Measurements from ENCODE around the gene STPG3. TPM values are rescaled to one million over a fixed set of nuclear protein-coding genes. Genes with fewer than 3 reads are reported as not detected.

Gene STPG3
- polyA plus RNA-seq, 1 donor (not counting 4 experiments of a cell fraction or from before 2014, with no cell fraction given), result not detected

GRCh38 chr9:137302449-137303150 lies 51.5 kb downstream of the STPG3 start:
- Histone ChIP-seq H3K9me3 (ENCODE audit: control insufficient read depth, low read depth, low read length) (no peaks in the 10 kb centered on the region), H3K4me2 (ENCODE audit: control insufficient read depth, extremely low read depth, insufficient read depth, low read depth, low read length) (peak overlapping the region; percentile 89)

More at GRCh38 chr9:137302449-137303150, 51.5 kb downstream of the STPG3 start:
- Histone ChIP-seq H3K27me3 (ENCODE audit: control insufficient read depth, extremely low read depth, insufficient read depth, low read length) (peaks cover 16% of the 10 kb centered on the region), H3K4me1 (ENCODE audit: control insufficient read depth, extremely low read depth, insufficient read depth, low read length) (peaks cover 23% of the 10 kb centered on the region), H3K9ac (ENCODE audit: control insufficient read depth, extremely low read depth, insufficient read depth, low read length) (peak overlapping the region; percentile 83), H3K4me3 (ENCODE audit: control insufficient read depth in 2 of 3, extremely low read depth in 1 of 3, insufficient read depth in 2 of 3, low read depth in 1 of 3, low read length in 3 of 3) (peak overlapping the region; percentile 35 to 48 (median 43)), H3K79me2 (ENCODE audit: control insufficient read depth, insufficient read depth, low read length) (no peaks in the 10 kb centered on the region), H4K20me1 (ENCODE audit: control insufficient read depth, extremely low read depth, insufficient read depth, low read length) (no peaks in the 10 kb centered on the region), H3K27ac (ENCODE audit: control insufficient read depth, insufficient read depth, low read length) (peak overlapping the region; percentile 56), H3K36me3 (ENCODE audit: control insufficient read depth in 2 of 2, extremely low read depth in 1 of 2, insufficient read depth in 2 of 2, low read length in 2 of 2) (no peaks in the 10 kb centered on the region), H2AFZ (ENCODE audit: control insufficient read depth, low read length) (peak overlapping the region; percentile 56), H3K9me1 (ENCODE audit: control insufficient read depth, extremely low read depth, insufficient read depth, low read length) (no peaks in the 10 kb centered on the region)
- TF ChIP-seq EZH2 (IDR thresholded peaks at IDR 0.05; ENCODE audit: low read length) (no peak), CTCF (optimal IDR thresholded peaks at IDR 0.05 in 1 of 3, IDR thresholded peaks at IDR 0.05 in 1 of 3, conservative IDR thresholded peaks at IDR 0.05 in 1 of 3; ENCODE audit: extremely low read depth in 1 of 3, insufficient read depth in 2 of 3, low read length in 3 of 3) (peak in 1 of 3 experiments; percentile 56)
- FAIRE-seq (no peak), DNase-seq (ENCODE audit: low read depth, low spot score) (no peak)
- dilution Hi-C loops (cut with MboI; ENCODE audit: extremely low pct_ligation_motif_present, low sequenced_read_pairs), result no loop called here

Other genes starting within 250 kb of the STPG3 start
- 1.3 to 4.2 TPM (median 1.4 TPM) in 3 replicates for gene ABCA2, start 223.0 kb upstream of the STPG3 start, polyA plus RNA-seq
- not detected in 3 replicates for gene FUT7, start 219.2 kb upstream of the STPG3 start, polyA plus RNA-seq
- 9.8 to 23.8 TPM (median 10.6 TPM) in 3 replicates for gene NPDC1, start 205.1 kb upstream of the STPG3 start, polyA plus RNA-seq
- 0.52 to 1.3 TPM (median 0.65 TPM) in 3 replicates for gene ENTPD2, start 197.2 kb upstream of the STPG3 start, polyA plus RNA-seq
- gene SAPCD2, start 180.7 kb upstream of the STPG3 start, polyA plus RNA-seq, result 0.90 to 1.6 TPM (median 1.2 TPM) in 3 replicates
- gene UAP1L1, start 173.8 kb upstream of the STPG3 start, polyA plus RNA-seq, result 2.7 to 4.3 TPM (median 4.3 TPM) in 3 replicates
- 31.4 to 48.2 TPM (median 34.3 TPM) in 3 replicates for gene MAN1B1, start 164.3 kb upstream of the STPG3 start, polyA plus RNA-seq
- gene DPP7, start 136.6 kb upstream of the STPG3 start, polyA plus RNA-seq, result 29.7 to 93.1 TPM (median 35.3 TPM) in 3 replicates
- gene GRIN1, start 112.1 kb upstream of the STPG3 start, polyA plus RNA-seq, result 0.03 to 0.26 TPM (median 0.03 TPM) in 3 replicates
- not detected in 3 replicates for gene LRRC26, start 81.2 kb upstream of the STPG3 start, polyA plus RNA-seq
- gene TMEM210, start 79.2 kb upstream of the STPG3 start, polyA plus RNA-seq, result not detected in 3 replicates
- gene ANAPC2, start 62.7 kb upstream of the STPG3 start, polyA plus RNA-seq, result 11.9 to 24.0 TPM (median 13.8 TPM) in 3 replicates
- gene SSNA1, start 62.6 kb upstream of the STPG3 start, polyA plus RNA-seq, result 45.3 to 63.2 TPM (median 56.7 TPM) in 3 replicates
- gene TPRN, start 50.5 kb upstream of the STPG3 start, polyA plus RNA-seq, result 1.1 to 2.2 TPM (median 1.6 TPM) in 3 replicates
- 22.3 to 36.7 TPM (median 29.2 TPM) in 3 replicates for gene TMEM203, start 45.6 kb upstream of the STPG3 start, polyA plus RNA-seq
- gene NDOR1, start 45.6 kb upstream of the STPG3 start, polyA plus RNA-seq, result 3.9 to 6.0 TPM (median 5.5 TPM) in 3 replicates
- 0.15 to 0.19 TPM in 2 of 3 replicates, not detected in the other for gene RNF208, start 29.0 kb upstream of the STPG3 start, polyA plus RNA-seq
- gene CYSRT1, start 26.1 kb upstream of the STPG3 start, polyA plus RNA-seq, result 0.80 to 1.8 TPM (median 1.2 TPM) in 3 replicates
- gene RNF224, start 23.8 kb upstream of the STPG3 start, polyA plus RNA-seq, result not detected in 3 replicates
- gene SLC34A3, start 20.4 kb upstream of the STPG3 start, polyA plus RNA-seq, result 0.03 TPM in 1 of 3 replicates, not detected in the others
- 390 to 693 TPM (median 440 TPM) in 3 replicates for gene TUBB4B, start 10.0 kb upstream of the STPG3 start, polyA plus RNA-seq
- 25.1 to 40.2 TPM (median 35.0 TPM) in 3 replicates for gene NELFB, start 4.0 kb downstream of the STPG3 start, polyA plus RNA-seq
- gene TOR4A, start 26.4 kb downstream of the STPG3 start, polyA plus RNA-seq, result 5.8 to 9.8 TPM (median 7.8 TPM) in 3 replicates
- 0.43 to 2.4 TPM (median 2.2 TPM) in 3 replicates for gene NRARP, start 51.0 kb downstream of the STPG3 start, polyA plus RNA-seq
- gene EXD3, start 171.9 kb downstream of the STPG3 start, polyA plus RNA-seq, result 1.5 to 5.4 TPM (median 1.9 TPM) in 3 replicates
- gene NOXA1, start 172.1 kb downstream of the STPG3 start, polyA plus RNA-seq, result 0.07 to 0.33 TPM (median 0.09 TPM) in 3 replicates
- not detected in 3 replicates for gene ENTPD8, start 190.1 kb downstream of the STPG3 start, polyA plus RNA-seq
- 29.5 to 46.6 TPM (median 33.1 TPM) in 3 replicates for gene NSMF, start 208.0 kb downstream of the STPG3 start, polyA plus RNA-seq